CD14-positive monocyte (primary cell): ENCODE measurements around the gene ZNF747. TPM values are rescaled to one million over a fixed set of nuclear protein-coding genes. Genes with fewer than 3 reads are reported as not detected.

Experiments
- DNase-seq, 3 donors: peaks; one replicate each; pipeline ENCODE4 v3.0.0-alpha.2; 2011 to 2022
- H2AFZ ChIP-seq: 2 replicates; pipeline ENCODE4 v1.6.0; 2012; ENCODE audit warnings: mild to moderate bottlenecking, low read depth, low read length, inconsistent platforms; ENCODE audit not compliant: insufficient read depth, poor library complexity, severe bottlenecking
- H3K27ac ChIP-seq, 2 donors: 1 replicate in 1 of 2; 2 replicates in 1 of 2; pipeline ENCODE4 v1.5.1; 2012 to 2013; ENCODE audit warnings: low read length in 2 of 2, control low read depth in 1 of 2, inconsistent platforms in 1 of 2, low read depth in 1 of 2, mild to moderate bottlenecking in 1 of 2
- H3K27me3 ChIP-seq, 2 donors: one replicate each; pipeline versions ENCODE4 v1.6.0 to v1.6.1; 2011 to 2013; ENCODE audit warnings: low read length in 2 of 2; ENCODE audit not compliant: control insufficient read depth in 2 of 2, insufficient read depth in 2 of 2
- H3K36me3 ChIP-seq, 2 donors: replicated peaks in 1 of 2; 1 replicate in 1 of 2; 2 replicates in 1 of 2; pipeline versions ENCODE4 v1.5.1 to v1.6.1; 2012 to 2013; ENCODE audit warnings: low read length in 2 of 2, control low read depth in 1 of 2, inconsistent platforms in 1 of 2, mild to moderate bottlenecking in 1 of 2; ENCODE audit not compliant: insufficient read depth in 2 of 2, control insufficient read depth in 1 of 2
- H3K4me1 ChIP-seq, 2 donors: 1 replicate in 1 of 2; 2 replicates in 1 of 2; pipeline versions ENCODE4 v1.5.1 to v1.6.1; 2012 to 2013; ENCODE audit warnings: low read length in 2 of 2, control low read depth in 1 of 2, inconsistent platforms in 1 of 2, mild to moderate bottlenecking in 1 of 2, moderate library complexity in 1 of 2; ENCODE audit not compliant: insufficient read depth in 2 of 2, control insufficient read depth in 1 of 2
- H3K4me2 ChIP-seq: replicated peaks from 2 replicates; pipeline ENCODE3; 2012; ENCODE audit warnings: low read length, moderate library complexity, mild to moderate bottlenecking; ENCODE audit not compliant: poor library complexity, severe bottlenecking; ENCODE audit errors: extremely low read depth
- H3K4me3 ChIP-seq, 3 experiments: fragments of 200-600 bp in 1 of 3; sonication (generic) in 1 of 3; replicated peaks in 1 of 3; 1 replicate in 2 of 3; 2 replicates in 1 of 3; pipeline ENCODE4 v1.5.1; 2011 to 2013; ENCODE audit warnings: low read length in 3 of 3, mild to moderate bottlenecking in 3 of 3, control low read depth in 2 of 3, low read depth in 2 of 3, inconsistent platforms in 1 of 3, moderate library complexity in 1 of 3
- H3K79me2 ChIP-seq: 2 replicates; pipeline ENCODE4 v1.6.0; 2012; ENCODE audit warnings: mild to moderate bottlenecking, control low read depth, inconsistent platforms, low read length, moderate library complexity; ENCODE audit not compliant: insufficient read depth
- H3K9ac ChIP-seq: 2 replicates; pipeline ENCODE4 v1.6.0; 2017; ENCODE audit warnings: low read length, mild to moderate bottlenecking; ENCODE audit not compliant: insufficient read depth, poor library complexity, severe bottlenecking
- H3K9me3 ChIP-seq, 2 donors: replicated peaks in 1 of 2; 1 replicate in 1 of 2; 2 replicates in 1 of 2; pipeline versions ENCODE4 v1.5.1 to v1.6.1; 2012 to 2013; ENCODE audit warnings: low read length in 2 of 2, control low read depth in 1 of 2; ENCODE audit not compliant: control insufficient read depth in 1 of 2, insufficient read depth in 1 of 2
- H4K20me1 ChIP-seq: 2 replicates; pipeline ENCODE4 v1.6.0; 2012; ENCODE audit warnings: mild to moderate bottlenecking, low read length, control low read depth, moderate library complexity; ENCODE audit not compliant: insufficient read depth
- H3K27ac Mint-ChIP-seq, 7 donors: one replicate each; pipeline ENCODE4 v1.8.0; 2020; ENCODE audit warnings: mild to moderate bottlenecking in 7 of 7, mixed read lengths in 7 of 7, moderate library complexity in 6 of 7, inconsistent platforms in 2 of 7
- H3K27me3 Mint-ChIP-seq, 3 donors: one replicate each; pipeline ENCODE4 v1.8.0; 2021 to 2022; ENCODE audit warnings: low read depth in 3 of 3, mild to moderate bottlenecking in 3 of 3, mixed read lengths in 3 of 3, moderate library complexity in 3 of 3, inconsistent platforms in 1 of 3
- H3K36me3 Mint-ChIP-seq, 2 donors: one replicate each; pipeline ENCODE4 v1.8.0; 2020; ENCODE audit warnings: mixed read lengths in 2 of 2, inconsistent platforms in 1 of 2, mild to moderate bottlenecking in 1 of 2
- H3K4me1 Mint-ChIP-seq: one replicate; pipeline ENCODE4 v1.8.0; 2020; ENCODE audit warnings: mild to moderate bottlenecking, mixed read lengths
- H3K4me3 Mint-ChIP-seq, 2 donors: one replicate each; pipeline ENCODE4 v1.8.0; 2020; ENCODE audit warnings: mild to moderate bottlenecking in 2 of 2, mixed read lengths in 2 of 2, moderate library complexity in 1 of 2
- H3K9me3 Mint-ChIP-seq, 7 donors: one replicate each; pipeline ENCODE4 v1.8.0; 2020 to 2022; ENCODE audit warnings: mixed read lengths in 7 of 7, mild to moderate bottlenecking in 6 of 7, moderate library complexity in 6 of 7, inconsistent platforms in 2 of 7
- WGBS: methylation state at CpG from one replicate; pipeline ENCODE4 v1.1.5; 2013; ENCODE audit warnings: missing lambda C conversion rate; ENCODE audit not compliant: insufficient coverage; 5-methylcytosine and 5-hydroxymethylcytosine counted together
- intact Hi-C, 2 donors: fragments of 100-400 bp; cut with micrococcal nuclease; formaldehyde crosslinking; loops; one replicate each; pipeline versions ENCODE4 v1.15.0 to v1.15.1; 2023
- polyA plus RNA-seq, 3 donors: library from polyadenylated mRNA; depleted of rRNA in 1 of 3; unstranded in 2 of 3; stranded (reverse) in 1 of 3; fragments of 300-500 nt in 2 of 3; fragments of >200 nt in 1 of 3; fragmentation: Illumina TruSeq in 2 of 3; gene quantifications; 1 replicate in 2 of 3; 2 replicates in 1 of 3; pipeline ENCODE4 v1.2.3, GENCODE V29; 2012 to 2021
- TF ChIP-seq, protein P1 (sequence below): fragments of 200-600 bp; IDR thresholded peaks from one replicate; pipeline ENCODE4 v1.8.0; 2022; ENCODE audit warnings: antibody characterized with exemption, mild to moderate bottlenecking

ZNF747 gene
- polyA plus RNA-seq, 3 donors, result 4.1 to 6.6 (median 4.4) TPM

DNA sequence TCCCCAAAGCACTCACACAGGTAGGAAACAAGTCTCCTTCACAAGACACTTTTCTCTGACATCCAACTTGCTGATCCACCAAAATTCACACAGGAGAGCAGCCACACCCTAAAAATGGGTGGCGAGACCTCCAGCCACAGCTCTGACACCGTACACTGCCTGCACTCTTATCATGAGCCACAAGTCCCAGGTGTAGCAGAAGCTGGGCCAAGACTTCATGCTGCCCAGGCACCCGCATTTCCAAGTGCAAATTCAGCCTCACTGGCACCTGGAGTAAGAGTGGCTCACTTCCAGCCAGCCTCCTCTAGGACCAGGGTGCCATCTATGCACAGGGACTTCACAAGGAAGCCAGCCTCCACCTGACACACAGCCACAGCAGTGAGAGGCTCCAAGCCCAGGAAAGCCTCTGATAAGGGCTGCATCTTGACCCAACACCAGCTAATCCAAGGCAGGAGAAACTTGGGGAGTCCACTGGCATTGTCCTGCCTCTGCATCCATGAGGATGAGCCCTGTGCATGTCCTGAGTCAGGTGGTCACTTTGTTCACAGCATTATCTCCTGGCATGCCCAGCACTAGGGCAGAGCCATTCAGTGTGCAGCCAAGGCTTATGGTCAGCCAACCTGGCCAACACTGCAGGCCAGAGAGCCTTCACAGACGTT lies 5.7 kb downstream of the ZNF747 start:
- Histone ChIP-seq H3K4me2 (no peak overlapping the region), H3K9me3 (no peaks in the 10 kb centered on the region), H3K79me2 (peaks cover 19% of the 10 kb centered on the region), H3K4me3 (no peak overlapping the region), H3K4me1 (peaks cover 36 to 48% of the 10 kb centered on the region in 2 donors), H3K27me3 (no peaks in the 10 kb centered on the region), H2AFZ (no peak overlapping the region), H3K27ac (peak overlapping the region; percentile 85 to 87), H4K20me1 (peaks cover 6% of the 10 kb centered on the region), H3K36me3 (peaks cover 21 to 32% of the 10 kb centered on the region in 2 donors), H3K9ac (no peak overlapping the region)
- no peaks in the 10 kb centered on the region for H3K9me3 Mint-ChIP-seq
- H3K27me3 Mint-ChIP-seq, result peaks cover 0 to 4% (median 3%) of the 10 kb centered on the region in 3 donors
- TF ChIP-seq, protein P1, sequence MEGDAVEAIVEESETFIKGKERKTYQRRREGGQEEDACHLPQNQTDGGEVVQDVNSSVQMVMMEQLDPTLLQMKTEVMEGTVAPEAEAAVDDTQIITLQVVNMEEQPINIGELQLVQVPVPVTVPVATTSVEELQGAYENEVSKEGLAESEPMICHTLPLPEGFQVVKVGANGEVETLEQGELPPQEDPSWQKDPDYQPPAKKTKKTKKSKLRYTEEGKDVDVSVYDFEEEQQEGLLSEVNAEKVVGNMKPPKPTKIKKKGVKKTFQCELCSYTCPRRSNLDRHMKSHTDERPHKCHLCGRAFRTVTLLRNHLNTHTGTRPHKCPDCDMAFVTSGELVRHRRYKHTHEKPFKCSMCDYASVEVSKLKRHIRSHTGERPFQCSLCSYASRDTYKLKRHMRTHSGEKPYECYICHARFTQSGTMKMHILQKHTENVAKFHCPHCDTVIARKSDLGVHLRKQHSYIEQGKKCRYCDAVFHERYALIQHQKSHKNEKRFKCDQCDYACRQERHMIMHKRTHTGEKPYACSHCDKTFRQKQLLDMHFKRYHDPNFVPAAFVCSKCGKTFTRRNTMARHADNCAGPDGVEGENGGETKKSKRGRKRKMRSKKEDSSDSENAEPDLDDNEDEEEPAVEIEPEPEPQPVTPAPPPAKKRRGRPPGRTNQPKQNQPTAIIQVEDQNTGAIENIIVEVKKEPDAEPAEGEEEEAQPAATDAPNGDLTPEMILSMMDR, result no peak
- peaks cover 19 to 33% of the 10 kb centered on the region in 2 donors for H3K36me3 Mint-ChIP-seq
- H3K27ac Mint-ChIP-seq, result peak overlapping the region in 6 of 7 donors; percentile 35 to 97 (median 94)
- no peak for DNase-seq
- peak overlapping the region in 1 of 2 donors; percentile 58 for H3K4me3 Mint-ChIP-seq
- intact Hi-C loops, result loop anchor here (5.0 kb wide), 3 partner anchors 58 to 83 kb away; partner anchors contain the start of genes ZNF785 (in 2 of the 2) and ZNF689 (in 1 of the 2)
- peaks cover 37% of the 10 kb centered on the region for H3K4me1 Mint-ChIP-seq
- WGBS, result 85% methylated on average over 4 of the region's 4 CpGs

DNA sequence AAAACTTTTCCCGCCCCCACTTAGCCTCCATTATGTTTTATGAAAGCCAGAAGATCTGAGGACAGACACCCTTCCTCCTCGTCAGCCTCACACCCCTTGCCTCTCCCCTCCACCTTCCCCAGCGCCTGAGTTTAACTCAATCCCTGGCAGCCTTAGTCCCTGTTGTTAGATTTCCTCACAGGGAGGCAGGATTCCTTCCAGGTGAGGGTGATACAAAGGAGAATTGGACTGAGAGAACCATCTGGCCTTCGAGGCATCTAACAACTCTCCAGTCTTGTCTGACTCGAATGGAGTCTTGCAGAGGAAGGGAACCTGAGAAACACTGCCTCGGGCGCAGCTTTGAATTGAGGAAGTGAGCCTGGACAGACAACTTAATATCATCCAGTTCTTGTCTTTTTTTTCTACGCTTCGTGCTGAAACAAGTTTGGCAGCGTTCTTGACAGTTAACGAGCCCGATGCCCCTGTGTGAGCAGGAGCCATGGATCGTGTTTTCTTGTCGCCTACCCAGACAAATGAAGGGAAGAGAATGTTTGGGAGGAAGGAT lies 7.0 kb downstream of the ZNF747 start:
- Mint-ChIP-seq H3K36me3 (peaks cover 15 to 29% of the 10 kb centered on the region in 2 donors), H3K4me3 (peak overlapping the region; percentile 84 to 92), H3K27me3 (peaks cover 0 to 4% (median 3%) of the 10 kb centered on the region in 3 donors), H3K9me3 (peaks cover 0 to 2% (median 0%) of the 10 kb centered on the region in 7 donors), H3K4me1 (peaks cover 29% of the 10 kb centered on the region), H3K27ac (peak overlapping the region; percentile 92 to 97 (median 97))
- 0% methylated on average over 10 of the region's 14 CpGs for WGBS
- peaks cover 7% of the 10 kb centered on the region for H3K79me2 ChIP-seq
- peak overlapping the region; percentile 96 for H2AFZ ChIP-seq
- H3K27me3 ChIP-seq, result no peaks in the 10 kb centered on the region
- H3K4me3 ChIP-seq, result peak overlapping the region; percentile 35 to 93 (median 63)
- peak overlapping the region; percentile 99 for H3K4me2 ChIP-seq
- H4K20me1 ChIP-seq, result peaks cover 12% of the 10 kb centered on the region
- no peaks in the 10 kb centered on the region for H3K9me3 ChIP-seq
- peak overlapping the region; percentile 55 for H3K9ac ChIP-seq
- intact Hi-C loops, result loop anchor here (1.0 to 5.0 kb wide), 6 partner anchors 8 to 85 kb away; partner anchors contain the start of genes ZNF785 (in 2 of the 2), SEPHS2 (in 1 of the 2), ZNF689 (in 1 of the 2) and ZNF764 (in 1 of the 2)
- TF ChIP-seq, protein P1, result no peak
- peak; percentile 59 to 75 (median 74) for DNase-seq
- peaks cover 18 to 27% of the 10 kb centered on the region in 2 donors for H3K36me3 ChIP-seq
- peak overlapping the region; percentile 85 to 87 for H3K27ac ChIP-seq
- H3K4me1 ChIP-seq, result peaks cover 28 to 39% of the 10 kb centered on the region in 2 donors
